Ishikawa (cell line): ENCODE results near the gene TREML4.

Experiments
- CEBPB ChIP-seq: IDR thresholded peaks from 2 replicates; pipeline ENCODE4 v1.6.1; 2012
- CREB1 ChIP-seq: IDR thresholded peaks from 2 replicates; pipeline ENCODE4 v1.6.1; 2012; ENCODE audit warnings: low read depth
- EGR1 ChIP-seq: IDR thresholded peaks from 2 replicates; pipeline ENCODE4 v1.6.1; 2012
- EP300 ChIP-seq: IDR thresholded peaks from 2 replicates; pipeline ENCODE4 v1.6.1; 2012; ENCODE audit warnings: borderline replicate concordance
- FOXM1 ChIP-seq: IDR thresholded peaks from 2 replicates; pipeline ENCODE4 v1.6.1; 2012; ENCODE audit warnings: low read depth, borderline replicate concordance
- NFIC ChIP-seq: IDR thresholded peaks from 2 replicates; pipeline ENCODE4 v1.6.1; 2012
- RAD21 ChIP-seq: IDR thresholded peaks from 2 replicates; pipeline ENCODE4 v1.6.1; 2012; ENCODE audit warnings: low read depth
- TAF1 ChIP-seq: IDR thresholded peaks from 2 replicates; pipeline ENCODE4 v1.6.1; 2012; ENCODE audit warnings: low read depth, mild to moderate bottlenecking
- TCF12 ChIP-seq: IDR thresholded peaks from 2 replicates; pipeline ENCODE4 v1.6.1; 2012; ENCODE audit warnings: low read depth
- TEAD4 ChIP-seq: IDR thresholded peaks from 2 replicates; pipeline ENCODE4 v1.6.1; 2012
- YY1 ChIP-seq: IDR thresholded peaks from 2 replicates; pipeline ENCODE4 v1.6.1; 2012; ENCODE audit warnings: low read depth
- ZBTB7A ChIP-seq: IDR thresholded peaks from 2 replicates; pipeline ENCODE4 v1.6.1; 2012; ENCODE audit warnings: low read depth
- TF ChIP-seq, protein P1 (sequence below): IDR thresholded peaks from 2 replicates; pipeline ENCODE4 v1.6.1; 2012
- TF ChIP-seq, protein P2 (sequence below): IDR thresholded peaks from 2 replicates; pipeline ENCODE4 v1.6.1; 2012; ENCODE audit warnings: low read depth, mild to moderate bottlenecking
- TF ChIP-seq, protein P3 (sequence below): IDR thresholded peaks from 2 replicates; pipeline ENCODE4 v1.6.1; 2012

TREML4 gene

DNA sequence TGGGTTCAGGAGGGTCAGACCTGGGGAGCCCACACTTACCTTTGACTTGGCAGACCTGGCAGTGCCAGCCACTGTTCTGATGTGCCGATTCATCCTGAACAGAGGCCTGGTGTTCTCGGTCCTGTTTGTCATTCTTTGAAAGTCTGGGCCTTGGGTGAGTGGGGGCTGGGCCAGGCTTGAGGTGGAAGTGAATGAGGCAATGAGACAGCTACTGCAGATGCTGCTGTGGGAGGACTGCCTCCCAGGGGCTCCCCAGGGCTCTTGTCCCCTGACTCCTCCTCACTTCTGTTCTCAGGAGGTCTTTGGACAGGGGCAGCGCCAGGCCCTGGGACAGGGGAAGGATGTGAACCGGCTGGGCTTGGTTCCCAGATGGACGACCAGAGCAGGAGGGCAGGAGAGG lies 5.6 kb upstream of the TREML4 start:
- TF ChIP-seq TAF1 (no peak), TCF12 (no peak), FOXM1 (no peak), TEAD4 (no peak), EP300 (no peak), ZBTB7A (no peak), CEBPB (no peak)
- TF ChIP-seq, protein P1, sequence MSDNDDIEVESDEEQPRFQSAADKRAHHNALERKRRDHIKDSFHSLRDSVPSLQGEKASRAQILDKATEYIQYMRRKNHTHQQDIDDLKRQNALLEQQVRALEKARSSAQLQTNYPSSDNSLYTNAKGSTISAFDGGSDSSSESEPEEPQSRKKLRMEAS, result no peak

DNA sequence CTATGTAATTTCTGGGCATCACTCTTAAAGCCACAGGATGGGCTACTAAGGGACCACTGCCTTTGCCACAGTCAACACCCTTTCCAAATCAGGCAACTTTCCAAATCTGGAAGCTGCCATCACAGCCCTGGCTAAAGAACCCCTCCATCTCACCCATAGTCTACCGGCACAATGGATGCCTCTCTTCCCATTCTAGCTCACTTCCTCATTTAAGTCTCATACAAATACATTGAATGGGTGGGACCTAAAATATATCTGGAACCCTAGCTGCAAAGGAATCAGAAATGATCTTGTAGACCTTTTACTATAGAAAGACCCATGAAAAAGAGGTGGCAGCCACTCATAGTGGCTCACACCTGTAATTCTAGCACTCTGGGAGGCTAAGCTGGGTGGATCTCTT lies 3.3 kb upstream of the TREML4 start:
- no peak for TF ChIP-seq CEBPB
- no peak for TF ChIP-seq FOXM1
- no peak for TF ChIP-seq CREB1
- TF ChIP-seq EP300, result no peak
- TF ChIP-seq TCF12, result no peak
- TF ChIP-seq YY1, result no peak
- TF ChIP-seq, protein P1, result no peak
- TF ChIP-seq RAD21, result no peak
- no peak for TF ChIP-seq EGR1
- TF ChIP-seq, protein P2, sequence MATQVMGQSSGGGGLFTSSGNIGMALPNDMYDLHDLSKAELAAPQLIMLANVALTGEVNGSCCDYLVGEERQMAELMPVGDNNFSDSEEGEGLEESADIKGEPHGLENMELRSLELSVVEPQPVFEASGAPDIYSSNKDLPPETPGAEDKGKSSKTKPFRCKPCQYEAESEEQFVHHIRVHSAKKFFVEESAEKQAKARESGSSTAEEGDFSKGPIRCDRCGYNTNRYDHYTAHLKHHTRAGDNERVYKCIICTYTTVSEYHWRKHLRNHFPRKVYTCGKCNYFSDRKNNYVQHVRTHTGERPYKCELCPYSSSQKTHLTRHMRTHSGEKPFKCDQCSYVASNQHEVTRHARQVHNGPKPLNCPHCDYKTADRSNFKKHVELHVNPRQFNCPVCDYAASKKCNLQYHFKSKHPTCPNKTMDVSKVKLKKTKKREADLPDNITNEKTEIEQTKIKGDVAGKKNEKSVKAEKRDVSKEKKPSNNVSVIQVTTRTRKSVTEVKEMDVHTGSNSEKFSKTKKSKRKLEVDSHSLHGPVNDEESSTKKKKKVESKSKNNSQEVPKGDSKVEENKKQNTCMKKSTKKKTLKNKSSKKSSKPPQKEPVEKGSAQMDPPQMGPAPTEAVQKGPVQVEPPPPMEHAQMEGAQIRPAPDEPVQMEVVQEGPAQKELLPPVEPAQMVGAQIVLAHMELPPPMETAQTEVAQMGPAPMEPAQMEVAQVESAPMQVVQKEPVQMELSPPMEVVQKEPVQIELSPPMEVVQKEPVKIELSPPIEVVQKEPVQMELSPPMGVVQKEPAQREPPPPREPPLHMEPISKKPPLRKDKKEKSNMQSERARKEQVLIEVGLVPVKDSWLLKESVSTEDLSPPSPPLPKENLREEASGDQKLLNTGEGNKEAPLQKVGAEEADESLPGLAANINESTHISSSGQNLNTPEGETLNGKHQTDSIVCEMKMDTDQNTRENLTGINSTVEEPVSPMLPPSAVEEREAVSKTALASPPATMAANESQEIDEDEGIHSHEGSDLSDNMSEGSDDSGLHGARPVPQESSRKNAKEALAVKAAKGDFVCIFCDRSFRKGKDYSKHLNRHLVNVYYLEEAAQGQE, result no peak
- TF ChIP-seq ZBTB7A, result no peak
- TF ChIP-seq TEAD4, result no peak
- no peak for TF ChIP-seq NFIC
- no peak for TF ChIP-seq TAF1
- TF ChIP-seq, protein P3, sequence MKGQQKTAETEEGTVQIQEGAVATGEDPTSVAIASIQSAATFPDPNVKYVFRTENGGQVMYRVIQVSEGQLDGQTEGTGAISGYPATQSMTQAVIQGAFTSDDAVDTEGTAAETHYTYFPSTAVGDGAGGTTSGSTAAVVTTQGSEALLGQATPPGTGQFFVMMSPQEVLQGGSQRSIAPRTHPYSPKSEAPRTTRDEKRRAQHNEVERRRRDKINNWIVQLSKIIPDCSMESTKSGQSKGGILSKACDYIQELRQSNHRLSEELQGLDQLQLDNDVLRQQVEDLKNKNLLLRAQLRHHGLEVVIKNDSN, result no peak

DNA sequence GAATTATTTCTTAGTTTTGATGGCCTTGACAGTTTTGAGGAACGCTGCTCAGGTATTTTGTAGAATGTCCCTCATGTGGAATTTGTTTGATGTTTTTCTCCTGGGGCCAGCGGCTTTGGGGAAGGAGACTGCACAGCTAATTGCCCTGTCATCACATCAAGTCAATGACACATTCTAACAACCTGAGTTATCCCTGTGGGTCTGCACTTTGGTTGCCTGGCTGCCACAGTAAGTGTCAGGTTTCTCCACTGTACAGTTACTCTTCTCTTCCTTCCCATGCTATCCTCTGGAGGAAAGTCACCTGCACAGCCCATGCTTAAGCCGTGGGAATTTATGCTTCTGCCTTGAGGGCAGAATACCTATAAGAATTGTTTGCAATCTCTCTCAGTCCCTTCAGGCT lies 1.4 kb upstream of the TREML4 start:
- TF ChIP-seq, protein P1, result no peak
- TF ChIP-seq, protein P3, result no peak
- TF ChIP-seq NFIC, result no peak
- TF ChIP-seq TEAD4, result no peak
- TF ChIP-seq RAD21, result no peak
- no peak for TF ChIP-seq EP300
- no peak for TF ChIP-seq ZBTB7A
- TF ChIP-seq YY1, result no peak
- no peak for TF ChIP-seq EGR1
- TF ChIP-seq TAF1, result no peak
- no peak for TF ChIP-seq CREB1
- no peak for TF ChIP-seq CEBPB
- TF ChIP-seq TCF12, result no peak
- TF ChIP-seq FOXM1, result no peak
- TF ChIP-seq, protein P2, result no peak

DNA sequence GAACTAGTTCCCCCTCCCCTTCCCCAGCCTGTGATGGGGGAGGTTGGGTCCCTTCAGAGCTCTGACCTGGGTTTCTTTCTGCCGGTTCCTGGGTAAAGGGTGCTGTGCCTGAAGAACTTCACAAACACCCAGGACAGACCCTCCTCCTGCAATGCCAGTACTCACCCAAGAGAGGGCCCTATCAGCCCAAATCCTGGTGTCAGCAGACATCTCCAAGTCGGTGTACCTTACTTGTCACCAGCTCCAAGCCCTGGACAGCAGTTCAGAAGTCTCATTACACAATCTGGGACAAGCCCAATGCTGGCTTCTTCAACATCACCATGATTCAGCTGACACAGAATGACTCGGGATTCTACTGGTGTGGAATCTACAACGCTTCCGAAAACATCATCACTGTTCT lies 467 bp downstream of the TREML4 start:
- TF ChIP-seq YY1 (no peak), EP300 (no peak), TAF1 (no peak), TEAD4 (no peak), NFIC (no peak), RAD21 (peak; percentile 63), ZBTB7A (no peak)
- TF ChIP-seq, protein P2, result no peak
